SK-N-SH (cell line): ENCODE data around the gene FBXL7.

Experiments
- CTCF ChIP-seq: fragments of 200-600 bp; sonication (generic); IDR thresholded peaks from 2 replicates; pipeline ENCODE4 v1.6.1; 2017; ENCODE audit warnings: antibody characterized with exemption, mild to moderate bottlenecking, moderate library complexity
- JUND ChIP-seq: IDR thresholded peaks from 2 replicates; pipeline ENCODE4 v1.4.0; 2012
- MAX ChIP-seq: IDR thresholded peaks from 2 replicates; pipeline ENCODE4 v1.4.0; 2012; ENCODE audit warnings: low read depth
- RFX5 ChIP-seq: IDR thresholded peaks from 2 replicates; pipeline ENCODE4 v1.6.1; 2012; ENCODE audit warnings: mild to moderate bottlenecking, improper control_type of control experiment, low read length
- SIN3A ChIP-seq: IDR thresholded peaks from 2 replicates; pipeline ENCODE4 v1.6.1; 2012; ENCODE audit warnings: low read depth, mild to moderate bottlenecking, low read length, moderate library complexity, borderline replicate concordance
- TAF1 ChIP-seq: IDR thresholded peaks from 2 replicates; pipeline ENCODE4 v1.6.1; 2012; ENCODE audit warnings: low read depth, mild to moderate bottlenecking, low read length, moderate library complexity, borderline replicate concordance

- TF ChIP-seq TAF1 (no peak), SIN3A (no peak), JUND (no peak), CTCF (no peak), MAX (no peak), RFX5 (no peak)
Measured at GRCh38 chr5:15615859-15616258, 115.9 kb downstream of the FBXL7 start.
